Measurements from ENCODE around the gene FRMPD1. TPM values are rescaled to one million over a fixed set of nuclear protein-coding genes. Genes with fewer than 3 reads are reported as not detected.

FRMPD1 gene
- total and polyA plus RNA-seq, 9 donors = 6.7 to 12.5 (median 10.7) TPM

- 7% methylated on average over 36 of the region's 45 CpGs for WGBS (ENCODE audit: insufficient coverage)
- Histone ChIP-seq H3K4me3 (ENCODE audit: low read length) (peak overlapping the region; percentile 27), H3K27ac (ENCODE audit: low read length) (peak overlapping the region; percentile 20), H3K4me1 (ENCODE audit: control insufficient read depth, insufficient read depth, low read length) (peaks cover 10% of the 10 kb centered on the region), H3K9me3 (replicated peaks; ENCODE audit: control insufficient read depth, low read depth, low read length) (no peaks in the 10 kb centered on the region), H3K27me3 (ENCODE audit: control insufficient read depth, insufficient read depth, low read length) (peaks cover 36% of the 10 kb centered on the region), H3K36me3 (ENCODE audit: control insufficient read depth, insufficient read depth, low read length) (peaks cover 2% of the 10 kb centered on the region)
- DNase-seq = no peak
Observed at GRCh38 chr9:37650299-37650872, 368 bp upstream of the FRMPD1 start.

DNA sequence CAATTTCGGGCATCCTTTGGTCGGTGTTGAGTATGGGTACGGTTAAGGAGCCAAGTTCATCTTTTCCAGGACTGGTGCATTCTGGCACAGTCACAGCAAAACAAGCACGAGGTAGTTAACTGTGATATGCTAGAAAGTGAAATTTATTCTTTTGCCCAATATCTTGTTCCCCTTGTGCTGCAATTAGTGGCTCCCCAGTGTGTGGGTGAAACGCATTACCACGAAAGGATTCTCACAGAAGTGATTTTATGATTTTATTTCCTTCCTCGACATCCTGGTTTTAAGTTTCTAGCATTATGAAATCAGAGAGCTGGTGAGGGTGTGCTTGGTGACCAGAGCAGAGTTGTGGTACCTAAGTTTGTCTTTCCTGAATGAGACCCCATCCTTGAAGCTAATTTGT, 1.5 kb downstream of the FRMPD1 start:
- Histone ChIP-seq H3K4me3 (ENCODE audit: low read length) (no peak overlapping the region), H3K27me3 (ENCODE audit: control insufficient read depth, insufficient read depth, low read length) (peaks cover 38% of the 10 kb centered on the region), H3K36me3 (ENCODE audit: control insufficient read depth, insufficient read depth, low read length) (peaks cover 2% of the 10 kb centered on the region), H3K27ac (ENCODE audit: low read length) (no peak overlapping the region), H3K9me3 (replicated peaks; ENCODE audit: control insufficient read depth, low read depth, low read length) (no peaks in the 10 kb centered on the region), H3K4me1 (ENCODE audit: control insufficient read depth, insufficient read depth, low read length) (peaks cover 10% of the 10 kb centered on the region)
- WGBS (ENCODE audit: insufficient coverage) = 100% methylated on average over 2 of the region's 7 CpGs
- no peak for DNase-seq

DNA sequence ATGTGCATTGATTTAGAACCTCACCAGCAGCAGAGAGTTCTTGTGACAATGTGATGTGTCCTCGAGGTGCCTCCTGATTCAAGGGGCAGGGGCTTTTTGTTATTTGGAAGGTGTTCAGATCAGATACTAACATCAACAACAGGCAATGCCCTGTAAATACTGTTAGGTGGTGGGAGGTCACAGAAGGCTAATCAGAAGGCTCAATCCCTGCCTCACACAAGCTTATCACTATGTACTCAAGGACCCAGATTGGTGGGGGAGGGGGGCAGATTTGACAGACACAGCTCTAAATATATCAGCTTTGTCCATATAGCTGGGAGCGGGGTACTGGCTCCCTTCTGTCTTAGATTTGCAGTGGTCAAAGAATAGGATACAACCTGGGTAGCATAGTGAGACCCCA, 2.6 kb downstream of the FRMPD1 start:
- peaks cover 10% of the 10 kb centered on the region for H3K4me1 ChIP-seq (ENCODE audit: control insufficient read depth, insufficient read depth, low read length)
- H3K27ac ChIP-seq (ENCODE audit: low read length) = no peak overlapping the region
- WGBS (ENCODE audit: insufficient coverage) = no CpG with 5 or more reads among the region's 2 CpGs
- H3K36me3 ChIP-seq (ENCODE audit: control insufficient read depth, insufficient read depth, low read length) = peaks cover 2% of the 10 kb centered on the region
- H3K4me3 ChIP-seq (ENCODE audit: low read length) = no peak overlapping the region
- peaks cover 37% of the 10 kb centered on the region for H3K27me3 ChIP-seq (ENCODE audit: control insufficient read depth, insufficient read depth, low read length)
- H3K9me3 ChIP-seq (replicated peaks; ENCODE audit: control insufficient read depth, low read depth, low read length) = no peaks in the 10 kb centered on the region
- no peak for DNase-seq

DNA sequence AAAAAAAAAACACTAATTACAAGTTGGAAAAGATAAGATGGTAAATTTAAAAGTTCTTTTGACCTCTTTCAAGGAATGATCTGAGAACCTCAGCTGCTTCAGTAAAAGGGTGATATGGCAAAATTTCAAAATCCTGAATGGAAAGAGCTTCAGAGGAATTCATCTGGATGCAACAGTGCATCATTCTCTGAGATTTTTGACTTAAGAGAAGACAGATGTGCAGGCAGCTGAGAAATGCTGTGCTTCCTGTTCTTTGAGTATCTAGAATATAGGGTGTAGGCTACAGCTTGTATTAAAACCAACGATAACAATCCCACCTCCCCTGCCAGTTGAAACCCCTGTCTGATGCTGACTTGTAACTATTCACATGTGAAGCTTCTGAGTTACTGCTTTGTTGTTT, 6.2 kb downstream of the FRMPD1 start:
- Histone ChIP-seq H3K36me3 (ENCODE audit: control insufficient read depth, insufficient read depth, low read length) (peaks cover 2% of the 10 kb centered on the region), H3K9me3 (replicated peaks; ENCODE audit: control insufficient read depth, low read depth, low read length) (no peaks in the 10 kb centered on the region), H3K4me3 (ENCODE audit: low read length) (no peak overlapping the region), H3K27ac (ENCODE audit: low read length) (no peak overlapping the region), H3K27me3 (ENCODE audit: control insufficient read depth, insufficient read depth, low read length) (peaks cover 15% of the 10 kb centered on the region), H3K4me1 (ENCODE audit: control insufficient read depth, insufficient read depth, low read length) (no peaks in the 10 kb centered on the region)
- DNase-seq = peak; percentile 23
- no CpG with 5 or more reads among the region's 1 CpG for WGBS (ENCODE audit: insufficient coverage)

DNA sequence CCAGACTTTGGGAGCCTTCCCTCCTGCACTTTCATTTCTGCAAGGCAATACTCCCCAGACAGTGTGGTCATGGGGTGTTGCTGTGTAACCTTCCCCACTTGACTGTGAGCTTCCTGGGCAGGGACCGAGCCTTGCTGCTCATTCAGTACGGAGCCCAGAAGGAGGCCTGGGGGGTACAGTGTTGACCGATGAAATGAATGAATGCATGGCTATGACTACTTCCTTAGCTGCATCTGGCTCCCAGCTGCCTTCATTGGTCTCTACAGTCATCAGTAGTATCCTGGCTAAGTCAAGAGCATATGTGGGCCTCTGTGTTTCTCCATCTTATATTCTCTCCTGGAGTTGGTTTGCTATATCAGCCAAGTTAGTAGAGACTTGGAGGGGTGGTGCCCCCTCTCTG, 9.9 kb downstream of the FRMPD1 start:
- no peak for DNase-seq
- Histone ChIP-seq H3K27ac (ENCODE audit: low read length) (no peak overlapping the region), H3K9me3 (replicated peaks; ENCODE audit: control insufficient read depth, low read depth, low read length) (no peaks in the 10 kb centered on the region), H3K4me1 (ENCODE audit: control insufficient read depth, insufficient read depth, low read length) (no peaks in the 10 kb centered on the region), H3K27me3 (ENCODE audit: control insufficient read depth, insufficient read depth, low read length) (peaks cover under 1% of the 10 kb centered on the region), H3K4me3 (ENCODE audit: low read length) (no peak overlapping the region), H3K36me3 (ENCODE audit: control insufficient read depth, insufficient read depth, low read length) (no peaks in the 10 kb centered on the region)
- WGBS (ENCODE audit: insufficient coverage) = 35% methylated on average over 2 of the region's 3 CpGs

- DNase-seq = no peak
- Histone ChIP-seq H3K4me1 (ENCODE audit: control insufficient read depth, insufficient read depth, low read length) (peaks cover 6% of the 10 kb centered on the region), H3K27me3 (ENCODE audit: control insufficient read depth, insufficient read depth, low read length) (no peaks in the 10 kb centered on the region), H3K9me3 (replicated peaks; ENCODE audit: control insufficient read depth, low read depth, low read length) (no peaks in the 10 kb centered on the region), H3K4me3 (ENCODE audit: low read length) (no peak overlapping the region), H3K27ac (ENCODE audit: low read length) (no peak overlapping the region), H3K36me3 (ENCODE audit: control insufficient read depth, insufficient read depth, low read length) (no peaks in the 10 kb centered on the region)
- 82% methylated on average over 2 of the region's 5 CpGs for WGBS (ENCODE audit: insufficient coverage)
Observed at GRCh38 chr9:37663926-37664325, 13.2 kb downstream of the FRMPD1 start.

- no peak for DNase-seq
- H3K27ac ChIP-seq (ENCODE audit: low read length) = peak overlapping the region; percentile 54
- no peaks in the 10 kb centered on the region for H3K27me3 ChIP-seq (ENCODE audit: control insufficient read depth, insufficient read depth, low read length)
- no peaks in the 10 kb centered on the region for H3K36me3 ChIP-seq (ENCODE audit: control insufficient read depth, insufficient read depth, low read length)
- whole genome bisulfite sequencing (ENCODE audit: insufficient coverage) = no CpG with 5 or more reads among the region's 2 CpGs
- H3K4me1 ChIP-seq (ENCODE audit: control insufficient read depth, insufficient read depth, low read length) = peaks cover 8% of the 10 kb centered on the region
- no peaks in the 10 kb centered on the region for H3K9me3 ChIP-seq (replicated peaks; ENCODE audit: control insufficient read depth, low read depth, low read length)
- no peak overlapping the region for H3K4me3 ChIP-seq (ENCODE audit: low read length)
Observed at GRCh38 chr9:37667706-37668105, 17.0 kb downstream of the FRMPD1 start.

DNA sequence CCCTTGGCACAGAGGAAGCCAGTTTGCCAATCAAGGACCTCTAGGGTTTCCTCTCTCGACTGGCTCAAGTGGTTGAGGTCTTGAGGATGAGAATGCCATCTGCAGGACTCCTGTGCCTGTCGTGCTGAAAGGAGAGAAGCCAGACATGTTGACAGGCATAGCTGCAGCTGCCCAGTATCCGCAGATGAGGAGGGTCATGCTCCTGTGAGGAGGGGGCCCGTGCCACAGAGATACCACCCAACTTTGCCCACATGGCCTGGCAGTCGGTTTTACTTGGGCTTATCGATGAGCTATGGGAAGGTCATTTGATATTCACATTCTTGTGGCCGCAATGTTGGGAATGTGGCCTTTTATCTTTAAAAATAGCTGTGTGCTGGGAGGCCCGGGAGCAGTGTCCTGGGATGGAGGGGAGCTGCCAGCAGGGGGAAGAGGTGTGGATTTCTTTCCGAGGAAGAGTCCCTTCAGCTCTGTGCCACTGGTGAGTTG, 17.4 kb downstream of the FRMPD1 start:
- 7% methylated on average over 2 of the region's 9 CpGs for WGBS (ENCODE audit: insufficient coverage)
- DNase-seq = peak; percentile 73
- H3K4me3 ChIP-seq (ENCODE audit: low read length) = no peak overlapping the region
- H3K27me3 ChIP-seq (ENCODE audit: control insufficient read depth, insufficient read depth, low read length) = no peaks in the 10 kb centered on the region
- no peaks in the 10 kb centered on the region for H3K36me3 ChIP-seq (ENCODE audit: control insufficient read depth, insufficient read depth, low read length)
- H3K9me3 ChIP-seq (replicated peaks; ENCODE audit: control insufficient read depth, low read depth, low read length) = no peaks in the 10 kb centered on the region
- peaks cover 8% of the 10 kb centered on the region for H3K4me1 ChIP-seq (ENCODE audit: control insufficient read depth, insufficient read depth, low read length)
- peak overlapping the region; percentile 38 for H3K27ac ChIP-seq (ENCODE audit: low read length)

GRCh38 chr9:37669232-37669631, 18.5 kb downstream of the FRMPD1 start:
- Histone ChIP-seq H3K27me3 (ENCODE audit: control insufficient read depth, insufficient read depth, low read length) (no peaks in the 10 kb centered on the region), H3K27ac (ENCODE audit: low read length) (no peak overlapping the region), H3K4me3 (ENCODE audit: low read length) (no peak overlapping the region), H3K4me1 (ENCODE audit: control insufficient read depth, insufficient read depth, low read length) (peaks cover 8% of the 10 kb centered on the region), H3K9me3 (replicated peaks; ENCODE audit: control insufficient read depth, low read depth, low read length) (no peaks in the 10 kb centered on the region), H3K36me3 (ENCODE audit: control insufficient read depth, insufficient read depth, low read length) (no peaks in the 10 kb centered on the region)
- whole genome bisulfite sequencing (ENCODE audit: insufficient coverage) = 68% methylated on average over 4 of the region's 5 CpGs
- DNase-seq = no peak

- peaks cover 37% of the 10 kb centered on the region for H3K4me1 ChIP-seq (ENCODE audit: control insufficient read depth, insufficient read depth, low read length)
- no peak overlapping the region for H3K4me3 ChIP-seq (ENCODE audit: low read length)
- H3K27ac ChIP-seq (ENCODE audit: low read length) = peak overlapping the region; percentile 89
- DNase-seq = no peak
- H3K36me3 ChIP-seq (ENCODE audit: control insufficient read depth, insufficient read depth, low read length) = no peaks in the 10 kb centered on the region
- no peaks in the 10 kb centered on the region for H3K9me3 ChIP-seq (replicated peaks; ENCODE audit: control insufficient read depth, low read depth, low read length)
- no peaks in the 10 kb centered on the region for H3K27me3 ChIP-seq (ENCODE audit: control insufficient read depth, insufficient read depth, low read length)
- whole genome bisulfite sequencing (ENCODE audit: insufficient coverage) = 47% methylated on average over 3 of the region's 3 CpGs
Observed at GRCh38 chr9:37675661-37676060, 24.9 kb downstream of the FRMPD1 start.

GRCh38 chr9:37676411-37676830, 25.7 kb downstream of the FRMPD1 start:
- 42% methylated on average over 3 of the region's 11 CpGs for WGBS (ENCODE audit: insufficient coverage)
- Histone ChIP-seq H3K27ac (ENCODE audit: low read length) (peak overlapping the region; percentile 89), H3K9me3 (replicated peaks; ENCODE audit: control insufficient read depth, low read depth, low read length) (no peaks in the 10 kb centered on the region), H3K4me3 (ENCODE audit: low read length) (no peak overlapping the region), H3K27me3 (ENCODE audit: control insufficient read depth, insufficient read depth, low read length) (no peaks in the 10 kb centered on the region), H3K36me3 (ENCODE audit: control insufficient read depth, insufficient read depth, low read length) (no peaks in the 10 kb centered on the region), H3K4me1 (ENCODE audit: control insufficient read depth, insufficient read depth, low read length) (peaks cover 37% of the 10 kb centered on the region)
- peak; percentile 90 for DNase-seq
